Tibial artery (tissue), 4 donors: ENCODE results near the gene S1PR2.

Experiments
- DNase-seq, 2 donors: peaks; one replicate each; pipeline ENCODE4 v3.0.0-alpha.2; 2019
- H3K27ac ChIP-seq, 2 donors: fragments of 200-600 bp; sonication (generic) in 1 of 2; 1 replicate in 1 of 2; 2 replicates in 1 of 2; pipeline ENCODE4 v1.5.1; 2018 to 2019; ENCODE audit warnings: mild to moderate bottlenecking in 1 of 2
- H3K27me3 ChIP-seq, 2 donors: fragments of 200-600 bp; sonication (generic) in 1 of 2; one replicate each; pipeline versions ENCODE4 v1.5.1 to v1.6.0; 2016 to 2019
- H3K36me3 ChIP-seq, 3 donors: fragments of 200-600 bp; sonication (generic) in 2 of 3; one replicate each; pipeline ENCODE4 v1.5.1; 2016 to 2019; ENCODE audit warnings: mild to moderate bottlenecking in 2 of 3
- H3K4me1 ChIP-seq, 4 donors: fragments of 200-600 bp; sonication (generic) in 2 of 4; 1 replicate in 3 of 4; 2 replicates in 1 of 4; pipeline ENCODE4 v1.5.1; 2016 to 2019
- H3K4me3 ChIP-seq, 2 donors: fragments of 200-600 bp; sonication (generic) in 1 of 2; 1 replicate in 1 of 2; 2 replicates in 1 of 2; pipeline ENCODE4 v1.5.1; 2018 to 2019; ENCODE audit warnings: mild to moderate bottlenecking in 2 of 2
- H3K9me3 ChIP-seq, 3 donors: fragments of 200-600 bp; sonication (generic) in 1 of 3; one replicate each; pipeline ENCODE4 v1.5.1; 2016 to 2019
- CTCF ChIP-seq, 2 experiments: fragments of 200-600 bp in 1 of 2; fragments of 450-650 bp in 1 of 2; IDR thresholded peaks; one replicate each; pipeline ENCODE4 v1.5.1; 2017 to 2019; ENCODE audit warnings: antibody characterized with exemption in 2 of 2, mild to moderate bottlenecking in 1 of 2, moderate library complexity in 1 of 2
- intact Hi-C: fragments of 100-400 bp; cut with DNase I; formaldehyde crosslinking; loops from one replicate; pipeline ENCODE4 v1.15.0; 2023; ENCODE audit warnings: low total_unique reads

S1PR2 gene

GRCh38 chr19:10219678-10220077, 11.5 kb downstream of the S1PR2 start:
- Histone ChIP-seq H3K27me3 (no peaks in the 10 kb centered on the region), H3K27ac (no peak overlapping the region), H3K4me1 (no peaks in the 10 kb centered on the region), H3K36me3 (peaks cover 0 to 26% (median 8%) of the 10 kb centered on the region in 3 donors), H3K4me3 (no peak overlapping the region), H3K9me3 (no peaks in the 10 kb centered on the region)
- intact Hi-C loops = no loop called here
- TF ChIP-seq CTCF (IDR thresholded peaks at IDR 0.05) = no peak
- DNase-seq = no peak

DNA sequence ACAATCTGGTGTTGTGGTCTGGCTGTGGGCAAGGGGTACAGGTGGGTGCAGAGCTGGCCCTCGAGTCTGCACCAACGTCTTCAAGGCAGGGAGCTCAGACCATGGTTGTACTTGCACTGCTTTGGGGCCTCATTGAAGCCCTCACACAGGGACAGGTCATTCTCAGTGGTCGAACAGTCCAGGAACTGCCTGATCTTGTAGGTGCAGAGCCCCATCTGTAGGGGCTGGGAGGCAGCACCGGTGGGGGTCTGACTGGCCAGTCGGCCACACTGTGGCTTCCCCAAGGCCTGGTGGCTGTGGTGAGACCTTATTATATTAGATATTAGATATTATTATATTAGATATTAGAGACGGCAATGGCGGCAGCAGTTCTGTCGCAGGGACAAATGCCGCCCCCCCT, 14.0 kb downstream of the S1PR2 start:
- H3K4me1 ChIP-seq = no peaks in the 10 kb centered on the region
- H3K27me3 ChIP-seq = no peaks in the 10 kb centered on the region
- DNase-seq = no peak
- peaks cover 0 to 3% (median 0%) of the 10 kb centered on the region in 3 donors for H3K36me3 ChIP-seq
- no peak overlapping the region for H3K27ac ChIP-seq
- intact Hi-C loops = no loop called here
- H3K4me3 ChIP-seq = no peak overlapping the region
- H3K9me3 ChIP-seq = no peaks in the 10 kb centered on the region
- no peak for TF ChIP-seq CTCF (IDR thresholded peaks at IDR 0.05)

- H3K27ac ChIP-seq = no peak overlapping the region
- H3K36me3 ChIP-seq = no peaks in the 10 kb centered on the region
- H3K4me3 ChIP-seq = no peak overlapping the region
- no peaks in the 10 kb centered on the region for H3K9me3 ChIP-seq
- TF ChIP-seq CTCF (IDR thresholded peaks at IDR 0.05) = no peak
- H3K27me3 ChIP-seq = no peaks in the 10 kb centered on the region
- intact Hi-C loops = no loop called here
- DNase-seq = no peak
- H3K4me1 ChIP-seq = no peaks in the 10 kb centered on the region
Observed at GRCh38 chr19:10214784-10215183, 16.3 kb downstream of the S1PR2 start.

DNA sequence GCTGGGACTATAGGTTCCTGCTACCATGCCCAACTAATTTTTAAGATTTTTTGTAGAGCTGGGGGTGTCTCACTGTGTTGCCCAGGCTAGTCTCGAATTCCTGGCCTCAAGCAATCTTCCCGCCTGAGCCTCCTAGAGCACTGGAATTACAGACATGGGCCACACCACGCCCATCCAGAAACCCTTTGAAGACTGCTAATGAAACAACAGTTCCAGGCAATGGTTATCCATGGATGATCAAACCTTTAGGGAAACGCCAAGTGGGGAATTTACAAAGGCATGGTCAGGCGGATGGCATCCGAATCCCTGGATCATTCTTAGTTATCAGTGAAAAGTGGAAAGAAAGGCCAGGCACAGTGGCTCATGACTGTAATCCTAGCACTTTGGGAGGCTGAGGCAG, 19.4 kb downstream of the S1PR2 start:
- no peaks in the 10 kb centered on the region for H3K4me1 ChIP-seq
- H3K36me3 ChIP-seq = no peaks in the 10 kb centered on the region
- no peaks in the 10 kb centered on the region for H3K9me3 ChIP-seq
- no peak overlapping the region for H3K27ac ChIP-seq
- TF ChIP-seq CTCF (IDR thresholded peaks at IDR 0.05) = no peak
- intact Hi-C loops = no loop called here
- DNase-seq = no peak
- no peak overlapping the region for H3K4me3 ChIP-seq
- no peaks in the 10 kb centered on the region for H3K27me3 ChIP-seq

- Histone ChIP-seq H3K4me1 (no peaks in the 10 kb centered on the region), H3K36me3 (no peaks in the 10 kb centered on the region), H3K4me3 (no peak overlapping the region), H3K27me3 (no peaks in the 10 kb centered on the region), H3K9me3 (no peaks in the 10 kb centered on the region), H3K27ac (no peak overlapping the region)
- no peak for TF ChIP-seq CTCF (IDR thresholded peaks at IDR 0.05)
- no peak for DNase-seq
- intact Hi-C loops = no loop called here
Observed at GRCh38 chr19:10211061-10211460, 20.1 kb downstream of the S1PR2 start.

DNA sequence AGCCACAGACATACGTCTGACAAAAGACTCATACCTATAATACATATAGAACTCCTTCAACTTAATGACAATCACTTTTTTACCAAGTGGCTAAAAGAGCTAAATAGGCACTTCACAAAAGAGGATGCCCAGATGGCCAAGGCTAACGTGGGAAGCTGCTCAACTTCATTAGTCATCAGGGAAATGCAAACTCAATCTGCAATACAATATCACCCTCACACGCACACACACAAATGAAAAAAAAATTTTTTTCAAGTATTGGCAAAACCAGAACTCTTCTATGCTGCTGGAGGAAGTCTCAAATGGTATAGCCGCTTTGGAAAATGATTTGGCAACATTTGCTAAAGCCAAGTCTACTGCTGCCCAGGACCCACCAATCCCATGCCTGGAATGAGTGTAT, 21.8 kb downstream of the S1PR2 start:
- intact Hi-C loops = no loop called here
- DNase-seq = no peak
- Histone ChIP-seq H3K4me3 (no peak overlapping the region), H3K27me3 (no peaks in the 10 kb centered on the region), H3K4me1 (no peaks in the 10 kb centered on the region), H3K36me3 (no peaks in the 10 kb centered on the region), H3K9me3 (no peaks in the 10 kb centered on the region), H3K27ac (no peak overlapping the region)
- no peak for TF ChIP-seq CTCF (IDR thresholded peaks at IDR 0.05)
